Fibroblast of pulmonary artery (primary cell): ENCODE data around the gene TFAP2E.
"Not testable (repeated sequence)": the region's sequence is repeated elsewhere in the genome, so short reads cannot be mapped to it uniquely, and the experiment has no call there.

Source experiments
- DNase-seq: peaks from one replicate; pipeline ENCODE4 v3.0.0-alpha.2; 2010; ENCODE audit warnings: low read depth
- H3K4me3 ChIP-seq: replicated peaks from 2 replicates; pipeline ENCODE4 v1.5.1; 2011; ENCODE audit warnings: low read depth, mild to moderate bottlenecking, control low read depth, low read length, moderate library complexity
- TF ChIP-seq, protein P1 (sequence below): IDR thresholded peaks from 2 replicates; pipeline ENCODE4 v1.5.1; 2011; ENCODE audit warnings: mild to moderate bottlenecking, control low read depth, low read length, inconsistent platforms; ENCODE audit errors: missing control alignments

TFAP2E gene

DNA sequence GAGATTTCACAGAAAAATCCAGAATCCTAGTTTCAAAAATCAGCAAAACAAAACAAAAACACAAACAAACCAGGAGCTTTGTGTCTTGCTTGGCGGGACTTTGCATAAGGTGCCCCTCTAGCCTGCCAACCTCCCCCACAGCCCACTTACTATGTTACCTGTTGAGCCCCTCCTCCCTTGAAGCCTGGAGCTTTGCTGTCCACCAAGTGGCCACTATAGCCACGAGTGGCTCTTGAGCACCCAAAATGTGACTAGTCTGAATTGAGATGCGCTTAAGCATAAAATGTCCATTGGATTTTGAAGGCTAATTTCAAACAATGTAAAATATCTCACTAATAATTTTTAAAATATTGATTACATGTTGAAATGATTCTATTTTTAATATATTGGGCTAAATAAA, 12.2 kb downstream of the TFAP2E start:
- H3K4me3 ChIP-seq, result no peak overlapping the region
- TF ChIP-seq, protein P1, sequence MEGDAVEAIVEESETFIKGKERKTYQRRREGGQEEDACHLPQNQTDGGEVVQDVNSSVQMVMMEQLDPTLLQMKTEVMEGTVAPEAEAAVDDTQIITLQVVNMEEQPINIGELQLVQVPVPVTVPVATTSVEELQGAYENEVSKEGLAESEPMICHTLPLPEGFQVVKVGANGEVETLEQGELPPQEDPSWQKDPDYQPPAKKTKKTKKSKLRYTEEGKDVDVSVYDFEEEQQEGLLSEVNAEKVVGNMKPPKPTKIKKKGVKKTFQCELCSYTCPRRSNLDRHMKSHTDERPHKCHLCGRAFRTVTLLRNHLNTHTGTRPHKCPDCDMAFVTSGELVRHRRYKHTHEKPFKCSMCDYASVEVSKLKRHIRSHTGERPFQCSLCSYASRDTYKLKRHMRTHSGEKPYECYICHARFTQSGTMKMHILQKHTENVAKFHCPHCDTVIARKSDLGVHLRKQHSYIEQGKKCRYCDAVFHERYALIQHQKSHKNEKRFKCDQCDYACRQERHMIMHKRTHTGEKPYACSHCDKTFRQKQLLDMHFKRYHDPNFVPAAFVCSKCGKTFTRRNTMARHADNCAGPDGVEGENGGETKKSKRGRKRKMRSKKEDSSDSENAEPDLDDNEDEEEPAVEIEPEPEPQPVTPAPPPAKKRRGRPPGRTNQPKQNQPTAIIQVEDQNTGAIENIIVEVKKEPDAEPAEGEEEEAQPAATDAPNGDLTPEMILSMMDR, result no peak

DNA sequence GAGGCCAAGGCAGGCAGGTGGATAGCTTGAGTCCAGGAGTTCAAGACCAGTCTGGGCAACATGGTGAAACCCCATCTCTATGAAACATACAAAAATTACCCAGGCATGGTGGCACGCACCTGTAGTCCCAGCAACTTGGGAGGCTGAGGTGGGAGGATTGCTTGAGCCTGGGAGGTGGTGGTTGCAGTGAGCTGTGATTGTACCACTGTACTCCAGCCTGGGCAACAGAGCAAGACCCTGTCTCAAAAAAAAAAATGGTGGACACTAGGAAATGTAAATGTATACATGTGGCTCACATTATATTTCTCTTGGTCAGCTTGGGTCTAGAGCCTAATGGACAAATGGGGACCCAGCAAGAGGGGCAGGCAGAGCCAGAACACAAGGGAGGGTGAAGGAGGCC, 12.7 kb downstream of the TFAP2E start:
- not testable (repeated sequence) for H3K4me3 ChIP-seq, DNase-seq

More for the DNA sequence above, 12.2 kb downstream of the TFAP2E start:
- DNase-seq, result no peak

DNA sequence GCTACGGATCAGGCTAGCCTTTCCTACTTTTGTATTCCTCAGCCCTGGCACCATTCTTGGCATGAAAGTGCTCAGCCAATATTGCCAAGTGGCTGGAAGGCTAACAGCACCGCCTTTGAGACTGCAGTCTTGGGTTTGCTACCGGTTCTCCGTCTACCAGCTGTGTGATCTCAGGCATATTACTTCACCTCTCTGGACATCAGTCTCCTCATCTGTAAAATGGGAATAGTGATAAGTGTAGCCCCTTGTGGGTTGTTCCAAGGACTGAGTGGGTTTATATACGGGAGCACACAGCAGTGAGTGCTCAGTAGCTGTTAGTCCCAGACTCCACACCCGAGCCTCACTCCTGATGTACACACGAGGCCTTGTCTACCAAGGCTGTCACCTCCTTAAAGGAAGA, 13.7 kb downstream of the TFAP2E start:
- TF ChIP-seq, protein P1, result no peak
- DNase-seq, result no peak
- no peak overlapping the region for H3K4me3 ChIP-seq

DNA sequence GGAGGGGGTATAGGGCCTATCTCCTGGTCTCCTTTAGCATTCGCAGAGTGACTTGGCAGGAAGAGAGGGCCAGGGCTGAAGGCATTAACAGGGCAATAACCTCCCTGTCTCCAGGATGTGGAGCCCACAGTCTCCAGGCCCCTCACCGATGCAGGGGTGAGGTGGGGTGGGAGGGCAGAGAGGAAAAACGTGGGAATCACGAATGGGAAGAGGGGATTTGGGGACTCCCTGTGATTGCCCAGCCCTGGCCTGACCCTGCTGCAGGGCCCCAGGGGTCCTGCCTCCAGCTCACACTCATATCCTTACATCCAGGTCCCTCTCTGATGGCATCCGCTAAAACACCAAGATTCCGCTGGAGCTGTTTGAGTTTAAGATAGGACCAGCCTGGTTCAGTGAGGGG, 14.6 kb downstream of the TFAP2E start:
- TF ChIP-seq, protein P1, result no peak
- DNase-seq, result no peak
- H3K4me3 ChIP-seq, result no peak overlapping the region

DNA sequence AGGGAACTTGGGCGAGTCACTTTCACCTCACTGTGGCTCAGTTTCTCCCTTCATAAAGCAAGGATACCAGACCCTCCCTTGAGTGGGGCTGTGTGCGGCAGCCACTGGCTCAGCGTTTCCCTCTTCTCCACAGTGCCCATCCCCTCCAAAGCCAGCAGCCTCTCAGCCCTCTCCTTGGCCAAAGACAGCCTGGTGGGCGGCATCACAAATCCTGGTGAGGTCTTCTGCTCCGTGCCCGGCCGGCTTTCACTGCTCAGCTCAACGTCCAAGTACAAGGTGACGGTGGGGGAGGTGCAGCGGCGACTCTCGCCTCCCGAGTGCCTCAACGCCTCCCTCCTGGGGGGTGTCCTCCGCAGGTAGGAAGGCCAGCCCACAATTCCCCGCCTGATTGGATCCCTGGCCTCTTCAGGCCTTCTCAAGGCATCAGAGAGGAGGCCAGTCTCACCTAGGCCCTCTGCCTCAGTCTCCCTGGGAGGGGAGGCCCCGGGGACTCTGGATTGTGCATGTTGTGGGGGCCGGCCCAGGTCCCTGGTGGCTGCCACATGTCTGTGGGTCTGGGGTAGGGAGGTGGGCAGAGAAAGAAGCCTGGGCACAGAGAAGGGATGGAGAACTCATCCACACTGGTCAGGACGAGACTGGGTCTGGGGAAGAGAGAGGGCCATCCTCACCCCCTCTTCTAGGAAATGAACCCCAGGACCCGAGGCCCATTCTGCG, 15.2 kb downstream of the TFAP2E start:
- H3K4me3 ChIP-seq, result no peak overlapping the region
- TF ChIP-seq, protein P1, result no peak
- DNase-seq, result no peak

DNA sequence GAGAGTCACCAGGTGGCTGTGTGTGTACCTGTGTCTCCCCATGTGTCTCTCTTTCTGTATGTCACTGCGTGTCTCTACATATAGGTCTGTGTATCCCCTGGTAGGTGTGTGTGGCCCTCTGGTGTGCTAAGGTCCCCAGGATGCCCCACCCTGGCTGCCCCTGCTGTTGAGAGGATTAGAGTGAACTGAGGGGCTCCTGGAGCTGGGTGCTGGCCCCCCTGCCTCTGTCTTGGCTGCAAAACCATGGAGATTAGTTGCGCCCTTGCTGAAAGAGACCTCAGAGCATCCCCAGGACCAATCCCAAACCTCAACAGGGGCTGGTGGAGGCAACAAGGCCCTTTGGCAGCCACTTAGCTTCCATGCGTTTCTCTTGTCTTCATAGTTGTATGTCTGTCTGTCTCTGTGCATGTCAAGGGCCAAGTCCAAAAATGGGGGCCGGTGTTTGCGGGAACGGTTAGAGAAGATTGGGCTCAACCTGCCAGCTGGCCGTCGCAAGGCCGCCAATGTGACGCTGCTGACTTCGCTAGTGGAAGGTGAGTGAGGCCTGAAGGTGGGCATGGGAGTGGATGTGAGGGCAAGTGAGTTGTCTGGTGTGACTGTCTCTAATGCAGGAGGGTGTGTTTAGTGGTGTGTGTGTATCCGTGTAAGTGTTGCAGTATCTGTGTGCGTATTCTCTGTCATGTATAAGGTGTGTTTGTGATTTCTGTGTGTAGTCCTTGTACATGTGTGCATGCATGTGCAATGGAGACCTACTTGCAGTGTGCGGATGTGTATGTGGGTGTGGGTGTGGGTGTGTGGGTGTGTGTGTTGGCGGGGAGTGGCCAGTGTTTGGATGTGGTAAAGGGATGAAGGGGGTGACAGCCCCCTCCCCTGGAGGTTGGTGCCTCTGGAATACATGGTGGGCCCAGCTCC, 16.7 kb downstream of the TFAP2E start:
- DNase-seq, result no peak
- TF ChIP-seq, protein P1, result no peak
- no peak overlapping the region for H3K4me3 ChIP-seq

DNA sequence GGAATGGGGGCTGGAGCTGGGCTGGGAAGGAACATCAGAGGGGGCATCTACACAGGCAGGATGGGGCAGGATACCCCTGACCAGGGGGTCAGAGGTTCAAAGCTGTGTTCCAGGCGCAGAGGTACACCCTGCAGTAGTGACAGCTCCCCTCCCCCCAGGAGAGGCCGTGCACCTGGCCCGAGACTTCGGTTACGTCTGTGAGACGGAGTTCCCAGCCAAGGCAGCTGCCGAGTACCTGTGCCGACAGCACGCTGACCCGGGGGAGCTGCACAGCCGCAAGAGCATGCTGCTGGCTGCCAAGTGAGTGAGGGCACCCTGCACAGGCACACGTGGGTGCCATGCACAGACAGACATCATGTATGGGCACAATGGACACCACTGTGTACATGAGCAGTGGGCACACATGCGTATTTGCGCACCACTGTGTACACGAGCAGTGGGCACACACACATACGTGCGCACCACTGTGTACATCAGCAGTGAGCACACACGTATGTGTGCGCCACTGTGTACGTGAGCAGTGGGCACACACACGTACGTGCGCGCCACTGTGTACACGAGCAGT, 17.4 kb downstream of the TFAP2E start:
- TF ChIP-seq, protein P1, result no peak
- no peak overlapping the region for H3K4me3 ChIP-seq
- no peak for DNase-seq
